ENCODE results near the gene ANKRD6.
"Not testable (repeated sequence)": the region's sequence is repeated elsewhere in the genome, so short reads cannot be mapped to it uniquely, and the experiment has no call there.

The ANKRD6 gene

GRCh38 chr6:89605861-89606260 lies 172.9 kb downstream of the ANKRD6 start:
- no peak for DNase-seq

GRCh38 chr6:89610149-89610642 lies 177.2 kb downstream of the ANKRD6 start:
- no peak for DNase-seq

GRCh38 chr6:89611666-89612065 lies 178.7 kb downstream of the ANKRD6 start:
- DNase-seq, result no peak

GRCh38 chr6:89612121-89612520 lies 179.2 kb downstream of the ANKRD6 start:
- DNase-seq, result no peak

GRCh38 chr6:89613790-89614189 lies 180.8 kb downstream of the ANKRD6 start:
- DNase-seq, result no peak

GRCh38 chr6:89615882-89616281 lies 182.9 kb downstream of the ANKRD6 start:
- DNase-seq, result no peak

GRCh38 chr6:89616531-89616930 lies 183.6 kb downstream of the ANKRD6 start:
- DNase-seq, result no peak

GRCh38 chr6:89618026-89618425 lies 185.1 kb downstream of the ANKRD6 start:
- no peak for DNase-seq

- DNase-seq, result no peak
Measured at GRCh38 chr6:89619567-89619966, 186.6 kb downstream of the ANKRD6 start.

- no peak for DNase-seq
Measured at GRCh38 chr6:89623749-89624148, 190.8 kb downstream of the ANKRD6 start.

- no peak for DNase-seq
Measured at GRCh38 chr6:89630488-89630887, 197.5 kb downstream of the ANKRD6 start.

- DNase-seq, result not testable (repeated sequence)
Measured at GRCh38 chr6:89636412-89636811, 203.5 kb downstream of the ANKRD6 start.

GRCh38 chr6:89637960-89638319 lies 205.0 kb downstream of the ANKRD6 start:
- DNase-seq, result no peak

- peak; percentile 56 for DNase-seq
Measured at GRCh38 chr6:89638320-89639195, 205.6 kb downstream of the ANKRD6 start, which contains the start of gene LYRM2. TSS of gene LYRM2 (minus strand) at chr6:89638747. CDS start at chr6:89638716, 31 bp downstream.

- no peak for DNase-seq
Measured at GRCh38 chr6:89640804-89641203, 207.9 kb downstream of the ANKRD6 start.

GRCh38 chr6:89641581-89641980 lies 208.6 kb downstream of the ANKRD6 start:
- DNase-seq, result not testable (repeated sequence)

GRCh38 chr6:89642956-89643355 lies 210.0 kb downstream of the ANKRD6 start:
- DNase-seq, result no peak

GRCh38 chr6:89643406-89643805 lies 210.5 kb downstream of the ANKRD6 start:
- DNase-seq, result no peak

GRCh38 chr6:89644864-89645263 lies 211.9 kb downstream of the ANKRD6 start:
- no peak for DNase-seq

GRCh38 chr6:89649682-89650081 lies 216.7 kb downstream of the ANKRD6 start:
- DNase-seq, result no peak

- DNase-seq, result no peak
Measured at GRCh38 chr6:89650579-89650978, 217.6 kb downstream of the ANKRD6 start.

- no peak for DNase-seq
Measured at GRCh38 chr6:89655122-89655521, 222.2 kb downstream of the ANKRD6 start.

- no peak for DNase-seq
Measured at GRCh38 chr6:89657445-89658158, 224.7 kb downstream of the ANKRD6 start.

- no peak for DNase-seq
Measured at GRCh38 chr6:89660981-89661380, 228.0 kb downstream of the ANKRD6 start.

Measured in NCI-H524 treated with DMSO at 0.1 percent for 48 hours (cell line).